ENCODE data around the gene SLC16A8.

Gene SLC16A8

GRCh38 chr22:38028344-38029130 is 55.4 kb downstream of the SLC16A8 start:
- DNase-seq (ENCODE audit: low spot score): no peak

Measured in CD4-positive, alpha-beta T cell treated with Interleukin-15 for 4 hours (primary cell).